Progenitor cell of endocrine pancreas (in vitro differentiated cells): ENCODE data around the gene ATPAF1. TPM values are rescaled to one million over a fixed set of nuclear protein-coding genes. Genes with fewer than 3 reads are reported as not detected.
A peak's percentile ranks its signal among the peaks of the same experiment; 100 is the strongest.

ENCODE experiments used
- DNase-seq: peaks from one replicate; pipeline ENCODE4 v3.0.0; 2021; ENCODE audit warnings: low spot score; ENCODE audit not compliant: unreplicated experiment
- H3K27ac Mint-ChIP-seq: 2 replicates; pipeline ENCODE4 v1.8.0; 2021; ENCODE audit warnings: mild to moderate bottlenecking, moderate library complexity, mixed read lengths
- H3K27me3 Mint-ChIP-seq: 2 replicates; pipeline ENCODE4 v1.8.0; 2021; ENCODE audit warnings: mixed read lengths
- H3K36me3 Mint-ChIP-seq: 2 replicates; pipeline ENCODE4 v1.8.0; 2022; ENCODE audit warnings: mixed read lengths; ENCODE audit not compliant: insufficient read depth
- H3K4me1 Mint-ChIP-seq: 2 replicates; pipeline ENCODE4 v1.8.0; 2021; ENCODE audit warnings: low read depth, mixed read lengths
- H3K4me3 Mint-ChIP-seq: 2 replicates; pipeline ENCODE4 v1.8.0; 2021; ENCODE audit warnings: low read depth, mild to moderate bottlenecking, moderate library complexity, mixed read lengths
- H3K9me3 Mint-ChIP-seq: 2 replicates; pipeline ENCODE4 v1.8.0; 2021; ENCODE audit warnings: low read depth, mixed read lengths
- CTCF ChIP-seq: fragments of 200-600 bp; sonication (generic); IDR thresholded peaks from one replicate; pipeline ENCODE4 v1.5.0; 2021; ENCODE audit warnings: antibody characterized with exemption, mild to moderate bottlenecking; ENCODE audit not compliant: unreplicated experiment
- total RNA-seq: library from RNA; stranded (reverse); gene quantifications from 2 replicates; pipeline ENCODE4 v1.2.1, GENCODE V29; 2021

ATPAF1 gene
- total RNA-seq, 1 donor from 2014 or later: 52.7 TPM

GRCh38 chr1:46607345-46608130 lies 60.6 kb downstream of the ATPAF1 start:
- no peak for DNase-seq
- peaks cover 11% of the 10 kb centered on the region for H3K4me1 Mint-ChIP-seq
- H3K27ac Mint-ChIP-seq: no peak overlapping the region
- H3K9me3 Mint-ChIP-seq: no peaks in the 10 kb centered on the region
- no peak overlapping the region for H3K4me3 Mint-ChIP-seq
- H3K27me3 Mint-ChIP-seq: no peaks in the 10 kb centered on the region
- TF ChIP-seq CTCF: no peak
- H3K36me3 Mint-ChIP-seq: peaks cover 8% of the 10 kb centered on the region

DNA sequence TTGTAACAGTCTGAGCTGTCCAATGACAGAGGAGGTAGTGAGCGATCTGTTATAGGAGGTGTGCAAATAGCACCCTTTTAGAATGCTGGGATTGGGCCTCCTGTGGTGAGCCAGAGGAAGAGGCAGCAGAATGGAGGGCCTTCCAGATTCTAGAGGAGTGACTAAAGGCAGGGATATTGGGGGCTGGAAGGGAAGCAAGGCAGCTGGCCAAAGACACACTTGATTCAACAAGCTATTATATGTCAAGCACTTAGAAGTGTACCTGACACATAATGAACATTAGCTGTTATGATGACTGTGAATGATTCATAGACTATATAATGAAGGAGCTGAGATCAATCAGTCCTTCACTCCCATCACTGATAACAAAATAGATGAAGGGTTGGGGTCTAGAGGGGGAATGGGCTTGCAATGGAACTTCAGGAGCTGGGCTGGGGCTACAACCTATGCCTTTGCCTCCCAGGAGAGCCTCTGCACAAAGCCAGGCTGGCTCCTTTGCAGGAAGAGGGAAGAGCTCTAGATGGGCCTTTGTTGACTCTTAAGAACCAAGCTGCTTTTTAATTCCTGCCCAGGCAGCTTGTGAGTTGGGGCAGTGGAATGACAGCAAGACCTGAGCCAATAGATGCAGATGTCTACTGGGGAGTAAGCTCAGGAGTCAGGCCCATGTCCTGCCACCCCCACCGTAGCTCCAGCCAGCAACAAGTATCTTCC lies 61.8 kb downstream of the ATPAF1 start:
- no peak for DNase-seq
- H3K4me1 Mint-ChIP-seq: peaks cover 16% of the 10 kb centered on the region
- H3K9me3 Mint-ChIP-seq: no peaks in the 10 kb centered on the region
- H3K36me3 Mint-ChIP-seq: peaks cover 8% of the 10 kb centered on the region
- H3K27ac Mint-ChIP-seq: peak overlapping the region; percentile 39
- no peak for TF ChIP-seq CTCF
- H3K4me3 Mint-ChIP-seq: peak overlapping the region; percentile 60
- H3K27me3 Mint-ChIP-seq: no peaks in the 10 kb centered on the region

DNA sequence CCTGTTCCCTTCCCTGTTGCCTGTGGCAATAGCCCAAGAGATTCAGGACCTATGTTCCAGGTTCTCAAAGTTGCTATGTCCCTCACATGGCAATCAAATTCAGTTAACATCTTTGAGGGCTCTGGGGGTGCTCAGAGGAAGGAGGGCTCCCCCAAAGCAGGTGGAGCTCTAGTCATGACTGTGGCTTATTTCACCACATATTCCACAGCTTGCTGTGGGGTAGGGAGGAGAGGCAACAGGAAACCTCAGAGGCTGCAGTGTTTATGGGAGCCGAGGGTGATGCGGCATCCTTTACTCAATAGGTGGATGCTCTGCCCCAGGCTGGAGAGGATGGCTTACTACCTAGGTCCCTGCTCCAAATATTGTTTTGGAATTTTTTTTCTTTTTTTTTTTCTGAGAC lies 62.9 kb downstream of the ATPAF1 start:
- Mint-ChIP-seq H3K27me3 (no peaks in the 10 kb centered on the region), H3K4me1 (peaks cover 21% of the 10 kb centered on the region), H3K9me3 (no peaks in the 10 kb centered on the region), H3K27ac (no peak overlapping the region), H3K4me3 (peak overlapping the region; percentile 90), H3K36me3 (peaks cover 7% of the 10 kb centered on the region)
- TF ChIP-seq CTCF: no peak
- DNase-seq: no peak

DNA sequence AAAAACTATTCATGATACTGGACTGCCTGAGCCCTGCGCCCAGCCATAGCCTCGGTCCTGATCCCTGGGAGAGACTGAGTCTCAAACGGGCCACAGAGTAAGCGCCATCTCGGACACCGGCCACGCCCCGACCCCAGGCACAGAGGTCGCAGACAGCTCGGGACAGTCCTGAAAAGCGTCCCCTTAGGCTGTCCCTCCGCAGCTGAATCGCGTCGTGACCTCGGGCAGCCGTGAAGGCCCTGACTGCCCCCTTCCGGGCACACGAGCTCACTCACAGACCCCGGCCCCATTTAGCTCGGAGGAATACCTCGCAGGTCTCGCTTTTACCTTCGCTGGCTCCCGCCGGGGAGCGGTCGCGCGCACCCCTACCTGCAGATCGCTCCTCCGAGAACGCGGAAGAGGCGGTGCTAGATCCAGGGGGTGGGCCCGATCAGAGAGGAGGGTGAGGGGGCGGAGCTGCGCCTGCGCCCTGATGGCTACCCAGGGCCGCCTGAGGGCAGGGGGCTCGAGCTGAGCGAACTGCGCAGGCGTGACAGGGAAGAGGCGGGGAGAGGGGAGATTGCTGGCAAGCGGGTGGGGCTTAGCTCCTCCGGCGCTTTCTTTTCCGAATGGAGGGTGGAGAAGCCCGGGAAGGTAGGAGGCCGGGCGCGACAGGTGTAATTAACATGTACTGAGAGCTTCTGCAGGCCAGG lies 64.2 kb downstream of the ATPAF1 start, which contains the start of gene MKNK1:
Gene MKNK1 (minus strand): TSS at position 411 of the 692 bp plus-strand sequence. CDS start 20,941 bp downstream, outside the sequence.
- peaks cover 2% of the 10 kb centered on the region for H3K36me3 Mint-ChIP-seq
- peak within 1 kb of the TSS; percentile 95 for H3K27ac Mint-ChIP-seq
- H3K4me3 Mint-ChIP-seq: peak within 1 kb of the TSS; percentile 90
- no peaks in the 10 kb centered on the region for H3K27me3 Mint-ChIP-seq
- H3K9me3 Mint-ChIP-seq: no peaks in the 10 kb centered on the region
- H3K4me1 Mint-ChIP-seq: peaks cover 26% of the 10 kb centered on the region
- DNase-seq: peak; percentile 99
- peak; percentile 62 for TF ChIP-seq CTCF

DNA sequence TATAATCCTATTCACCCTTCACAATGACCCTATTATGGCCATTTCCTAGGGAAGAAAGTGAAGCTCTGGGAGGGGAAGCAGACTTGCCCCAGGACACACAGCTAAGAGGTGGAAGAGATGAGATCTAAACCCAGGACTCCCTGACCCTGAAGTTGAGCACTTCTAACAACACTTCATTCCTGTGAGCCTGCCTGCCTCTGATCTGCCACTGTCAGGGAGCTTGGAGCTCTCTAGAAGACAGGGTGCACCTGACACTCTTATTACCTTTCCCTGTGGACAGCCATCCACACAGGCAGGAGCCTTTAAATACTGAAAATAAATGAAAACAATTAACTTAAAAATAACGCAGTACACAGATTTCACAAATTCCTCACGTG lies 64.7 kb downstream of the ATPAF1 start:
- DNase-seq: no peak
- H3K36me3 Mint-ChIP-seq: no peaks in the 10 kb centered on the region
- no peak for TF ChIP-seq CTCF
- H3K27ac Mint-ChIP-seq: peak overlapping the region; percentile 95
- H3K27me3 Mint-ChIP-seq: no peaks in the 10 kb centered on the region
- H3K4me1 Mint-ChIP-seq: peaks cover 26% of the 10 kb centered on the region
- H3K4me3 Mint-ChIP-seq: peak overlapping the region; percentile 90
- H3K9me3 Mint-ChIP-seq: no peaks in the 10 kb centered on the region
